Left ventricle myocardium superior (tissue), 1 donor: ENCODE measurements around the gene ZNF276. TPM values are rescaled to one million over a fixed set of nuclear protein-coding genes. Genes with fewer than 3 reads are reported as not detected.
"Not testable (repeated sequence)": the region's sequence is repeated elsewhere in the genome, so short reads cannot be mapped to it uniquely, and the experiment has no call there.

Experiments
- ATAC-seq: fragments of 200-7000 bp; cut with Tn5 transposase; one replicate; pipeline ENCODE4 v1.9.1; 2020; ENCODE audit warnings: mild to moderate bottlenecking, moderate library complexity
- DNase-seq: peaks from one replicate; pipeline ENCODE4 v3.0.0-alpha.2; 2020
- intact Hi-C: fragments of 100-400 bp; cut with micrococcal nuclease; formaldehyde crosslinking; loops from one replicate; pipeline ENCODE4 v1.11.0; 2022
- total RNA-seq: library from RNA; stranded (reverse); fragmentation: NEBNext Ultra II Directional; extraction: Animal tissue kit (Norgen Biotek cat#: 25700); gene quantifications from one replicate; pipeline ENCODE4 v1.2.1, GENCODE V29; 2021
- donor health status: DM: no; HTN: yes; CAD: no; lungs with severe emphysema.

Gene ZNF276
- total RNA-seq, 1 donor from 2014 or later, result 12.2 TPM

DNA sequence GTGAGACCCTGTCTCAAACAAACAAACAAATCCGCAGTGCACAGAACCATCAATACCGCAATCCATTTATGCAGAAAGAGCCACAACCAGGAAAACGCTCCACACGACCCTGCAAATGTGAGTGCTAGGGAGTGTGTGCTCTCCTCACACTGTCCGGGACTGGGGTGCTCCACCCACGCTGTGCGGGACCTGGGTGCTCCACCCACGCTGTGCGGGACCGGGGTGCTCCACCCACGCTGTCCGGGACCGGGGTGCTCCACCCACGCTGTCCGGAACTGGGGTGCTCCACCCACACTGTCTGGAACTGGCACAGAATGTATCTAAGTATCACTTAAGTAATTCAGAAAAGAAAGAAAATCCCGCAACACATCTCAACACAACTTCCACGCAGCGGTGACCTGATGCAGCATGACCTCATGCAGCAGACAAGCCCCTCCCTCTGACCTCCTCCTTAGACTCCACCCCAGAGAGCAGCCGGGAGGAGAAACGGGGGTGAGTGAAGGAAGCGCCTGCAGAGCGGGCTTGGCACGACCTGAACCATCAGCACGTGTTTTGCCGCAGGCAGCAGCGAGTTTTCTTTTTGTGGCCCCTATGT lies 38.5 kb downstream of the ZNF276 start:
- DNase-seq (no peak), ATAC-seq (no peak)
- intact Hi-C loops, result no loop called here

DNA sequence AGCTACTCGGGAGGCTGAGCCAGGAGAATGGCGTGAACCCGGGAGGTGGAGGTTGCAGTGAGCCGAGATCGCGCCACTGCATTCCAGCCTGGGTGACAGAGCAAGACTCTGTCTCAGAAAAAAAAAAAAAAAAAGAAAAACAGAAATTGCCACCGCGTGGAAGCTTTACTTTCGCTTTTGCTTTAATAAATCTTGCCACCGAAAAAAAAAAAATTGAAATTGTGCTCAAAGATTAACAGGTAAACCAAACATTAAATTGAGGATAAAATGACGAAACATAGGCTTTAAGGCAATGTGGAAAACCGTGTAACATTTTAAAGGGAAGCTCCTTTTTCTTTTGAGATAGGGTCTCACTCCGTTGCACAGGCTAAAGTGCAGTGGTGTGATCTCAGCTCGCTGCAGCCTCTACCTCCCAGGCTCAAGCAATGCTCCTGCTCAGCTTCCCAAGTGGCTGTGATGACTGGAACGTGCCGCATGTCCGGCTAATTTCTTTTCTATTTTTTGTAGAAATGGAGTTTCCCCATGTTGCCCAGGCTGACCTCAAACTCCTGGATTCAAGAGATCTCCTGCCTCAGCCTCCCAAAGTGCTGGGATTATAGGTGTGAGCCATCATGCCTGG lies 40.1 kb downstream of the ZNF276 start:
- ATAC-seq, result no peak
- intact Hi-C loops, result no loop called here

DNA sequence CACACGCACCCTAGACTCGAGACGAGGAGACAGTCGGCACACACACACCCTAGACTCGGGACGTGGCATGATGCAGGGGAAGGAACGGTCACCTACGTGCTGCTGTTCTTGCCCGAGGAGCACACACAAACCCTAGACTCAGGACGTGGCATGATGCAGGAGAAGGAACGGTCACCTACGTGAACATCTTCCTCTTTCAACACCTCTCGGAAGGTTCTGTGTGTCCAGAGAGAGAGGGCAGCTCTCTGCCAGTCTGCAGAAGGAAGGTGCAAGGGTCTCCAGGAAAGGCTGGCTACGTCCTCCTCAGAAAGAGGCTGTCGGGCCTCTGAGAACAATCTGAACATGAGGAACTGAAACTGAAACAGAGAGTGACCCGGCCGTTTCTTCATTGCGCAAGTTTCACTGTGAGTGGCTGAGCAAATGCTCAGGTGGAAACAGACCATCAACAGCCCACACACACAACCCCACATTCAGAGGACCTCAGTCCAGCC lies 43.4 kb downstream of the ZNF276 start:
- intact Hi-C loops, result no loop called here
- peak; percentile 53 for ATAC-seq
- peak; percentile 29 for DNase-seq

More for the DNA sequence above, 40.1 kb downstream of the ZNF276 start:
- no peak for DNase-seq

DNA sequence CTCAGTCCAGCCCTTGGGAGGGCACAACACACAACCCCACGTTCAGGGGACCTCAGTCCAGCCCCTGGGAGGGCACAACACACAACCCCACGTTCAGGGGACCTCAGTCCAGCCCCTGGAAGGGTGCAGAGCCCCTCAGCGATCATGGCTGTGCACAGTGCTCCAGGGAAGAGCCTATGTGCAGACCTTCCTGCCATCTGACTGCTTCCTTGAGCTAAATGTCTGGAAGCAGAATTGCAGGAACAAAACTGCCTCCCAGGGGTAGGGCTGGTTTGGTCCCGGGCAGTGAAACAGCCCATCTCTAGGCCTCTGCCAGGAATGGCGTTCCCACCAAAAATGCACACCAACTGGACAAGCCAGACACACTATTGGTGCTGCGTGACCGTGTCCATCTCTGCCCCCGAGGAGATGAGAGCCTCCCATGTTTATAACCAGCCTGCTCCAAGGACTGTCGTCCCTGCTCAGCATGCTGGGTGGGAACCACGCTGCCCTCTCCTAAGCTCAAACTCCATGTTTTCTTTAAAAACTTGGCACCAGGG lies 44.0 kb downstream of the ZNF276 start:
- no peak for DNase-seq
- intact Hi-C loops, result no loop called here
- ATAC-seq, result no peak

DNA sequence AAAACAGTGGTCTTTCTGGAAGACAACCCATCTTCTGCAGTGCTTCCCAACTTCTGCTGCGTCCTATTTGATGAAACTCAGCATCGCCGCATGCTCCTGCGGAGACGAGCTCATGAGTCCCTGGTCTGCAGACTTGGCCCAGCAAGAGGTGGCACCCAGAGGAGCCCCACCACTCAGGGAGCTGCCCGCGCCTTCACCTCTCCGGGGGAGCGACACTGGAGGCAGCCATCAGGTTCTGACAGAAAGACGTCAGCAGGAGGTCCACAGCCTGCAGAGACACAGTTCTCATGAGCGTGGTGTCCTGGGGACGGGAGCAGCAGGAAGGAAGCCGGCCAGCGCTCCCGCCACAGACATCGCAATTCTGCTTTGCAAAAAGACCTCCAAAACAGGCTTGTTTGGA lies 49.0 kb downstream of the ZNF276 start:
- ATAC-seq, result no peak

DNA sequence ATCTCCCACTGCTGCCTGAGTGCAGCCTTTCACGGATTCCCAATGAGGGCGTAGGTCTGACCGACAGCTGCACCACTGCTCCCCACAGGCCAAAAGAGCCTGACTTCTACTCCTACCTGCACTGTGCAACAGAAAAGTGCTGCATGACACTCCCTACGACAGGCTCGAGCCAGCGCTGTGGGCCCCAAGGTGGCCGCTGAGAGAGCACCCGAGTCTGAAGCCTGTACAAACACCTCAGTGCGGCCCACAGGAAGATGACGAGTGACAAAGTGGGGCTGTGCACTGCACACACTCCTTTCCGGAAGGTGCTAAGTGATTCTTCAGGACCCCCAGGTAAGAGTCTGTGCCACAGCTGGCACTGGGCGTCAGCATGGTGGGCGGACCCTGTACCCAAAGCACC lies 53.9 kb downstream of the ZNF276 start:
- no peak for DNase-seq
- intact Hi-C loops, result no loop called here
- ATAC-seq, result no peak

More for the DNA sequence above, 49.0 kb downstream of the ZNF276 start:
- intact Hi-C loops, result no loop called here
- DNase-seq, result no peak

DNA sequence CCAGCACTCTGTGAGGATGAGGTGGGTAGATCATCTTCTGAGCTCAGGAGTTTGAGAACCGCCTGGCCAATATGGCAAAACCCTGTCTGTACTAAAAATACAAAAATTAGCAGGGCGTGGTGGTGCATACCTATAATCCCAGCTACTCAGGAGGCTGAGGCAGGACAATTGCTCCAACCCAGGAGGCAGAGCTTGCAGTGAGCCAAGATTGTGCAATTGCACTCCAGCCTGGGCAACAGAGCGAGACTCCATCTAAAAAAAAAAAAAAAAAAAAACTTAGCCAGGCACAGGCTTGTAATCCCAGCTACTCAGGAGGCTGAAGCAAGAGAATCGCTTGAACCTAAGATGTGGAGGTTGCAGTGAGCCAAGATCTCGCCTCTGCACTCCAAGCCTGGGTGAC lies 56.9 kb downstream of the ZNF276 start:
- intact Hi-C loops, ATAC-seq, DNase-seq: not testable (repeated sequence)

DNA sequence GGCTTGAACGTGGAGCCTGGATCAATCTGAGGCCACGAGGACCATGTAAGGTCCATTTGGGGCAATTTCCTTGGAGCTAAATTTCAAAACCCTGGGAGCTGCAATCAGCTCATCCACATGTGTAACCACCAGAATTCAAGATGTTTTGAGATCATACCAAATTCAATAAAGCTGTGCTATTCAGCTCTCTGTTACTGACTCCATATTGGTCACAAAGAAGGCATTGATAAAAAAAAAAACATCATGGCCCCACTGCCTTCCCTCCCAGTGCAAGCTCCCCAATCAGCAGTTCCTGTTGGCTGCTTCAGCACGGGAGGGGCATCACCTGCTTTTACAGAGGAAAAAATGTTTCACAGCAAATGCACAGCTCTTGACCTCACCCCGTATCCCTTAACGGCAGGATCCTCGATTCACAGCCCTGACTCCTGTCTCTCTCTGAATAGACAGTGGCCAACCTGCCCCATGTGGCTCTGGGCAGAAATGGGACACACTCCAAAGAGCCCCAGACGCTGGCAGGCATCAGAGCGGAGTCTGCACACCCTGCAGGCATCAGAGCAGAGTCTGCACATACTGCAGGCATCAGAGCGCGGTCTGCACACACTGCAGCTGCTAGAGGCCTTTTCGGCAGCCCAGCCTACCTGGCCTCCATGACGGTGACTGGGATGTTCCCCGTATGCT lies 58.0 kb downstream of the ZNF276 start:
- ATAC-seq (no peak), DNase-seq (no peak)

DNA sequence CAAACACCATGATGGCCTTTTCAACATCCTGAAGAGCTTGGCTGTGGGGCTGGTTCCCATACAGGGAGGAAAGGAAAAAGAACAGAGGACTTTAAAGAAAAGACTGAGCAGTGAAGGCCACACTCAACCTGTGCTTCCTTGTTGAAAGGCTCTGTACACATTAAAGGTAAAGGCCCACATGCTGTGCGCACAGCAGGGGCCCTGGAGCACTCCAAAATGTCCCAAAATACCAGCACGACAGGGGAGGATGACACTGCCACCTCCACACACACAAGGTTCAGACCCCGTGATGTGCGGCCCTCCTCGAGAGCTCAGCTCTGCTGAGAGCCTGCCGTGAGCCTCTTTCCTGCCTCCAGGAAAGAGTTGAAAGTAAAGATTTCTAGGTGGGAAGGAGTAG lies 58.6 kb downstream of the ZNF276 start:
- no peak for ATAC-seq
- no peak for DNase-seq
- intact Hi-C loops, result no loop called here

More for the DNA sequence above, 58.0 kb downstream of the ZNF276 start:
- intact Hi-C loops, result no loop called here

DNA sequence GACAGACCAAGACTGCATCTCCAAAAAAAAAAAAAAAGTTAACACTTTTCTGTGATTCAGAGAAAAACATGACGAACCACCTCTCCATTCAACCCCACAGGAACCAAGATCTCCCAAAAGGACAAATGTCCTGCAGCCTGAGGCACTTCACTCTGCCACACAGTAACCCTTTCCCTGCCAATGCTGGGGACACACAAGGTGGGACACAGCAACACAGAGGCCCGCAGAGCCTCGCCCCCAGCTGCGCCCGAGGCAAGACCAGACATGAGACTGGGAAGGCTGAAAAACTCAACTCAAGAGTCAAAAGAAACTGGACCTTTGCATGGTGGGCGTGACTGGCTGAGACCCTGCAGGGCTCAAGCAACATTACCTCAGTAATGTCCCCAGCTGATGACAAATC lies 61.2 kb downstream of the ZNF276 start:
- intact Hi-C loops, result no loop called here
- DNase-seq (no peak), ATAC-seq (no peak)

DNA sequence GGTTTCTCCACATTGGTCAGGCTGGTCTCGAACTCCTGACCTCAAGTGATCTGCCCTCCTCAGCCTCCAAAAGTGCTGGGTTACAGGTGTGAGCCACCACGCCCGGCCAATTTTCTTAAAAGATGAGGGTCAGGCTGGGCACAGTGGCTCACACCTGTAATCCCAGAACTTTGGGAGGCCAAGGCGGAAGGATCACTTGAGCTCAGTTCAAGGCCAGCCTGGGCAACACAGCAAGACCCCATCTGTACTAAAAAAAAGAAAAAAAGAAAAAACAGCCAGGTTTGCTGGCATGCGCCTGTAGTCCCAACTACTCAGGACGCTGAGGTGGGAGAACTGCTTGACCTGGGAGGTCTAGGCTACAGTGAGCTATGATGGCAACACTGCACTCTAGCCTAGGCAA lies 62.6 kb downstream of the ZNF276 start:
- ATAC-seq, intact Hi-C loops, DNase-seq: not testable (repeated sequence)

DNA sequence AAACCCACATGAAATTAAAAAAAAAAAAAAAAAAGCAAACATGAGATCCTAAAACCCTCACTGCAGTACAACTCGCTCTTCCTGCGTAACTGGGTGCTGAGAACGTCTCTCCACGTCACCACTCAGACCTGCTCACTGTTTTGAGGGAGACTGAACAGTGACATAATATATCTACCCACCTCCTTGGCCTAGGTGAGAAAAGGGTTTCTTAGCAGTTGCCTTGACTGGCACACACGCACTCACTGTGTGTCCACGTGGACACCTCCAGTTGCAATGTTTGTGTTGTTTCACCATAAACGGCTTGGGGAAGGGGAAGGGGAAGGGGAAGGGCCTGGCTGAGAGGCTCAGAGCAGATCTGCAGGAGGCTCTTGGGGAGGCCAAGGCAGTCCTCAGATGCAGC lies 63.1 kb downstream of the ZNF276 start:
- intact Hi-C loops, result no loop called here

DNA sequence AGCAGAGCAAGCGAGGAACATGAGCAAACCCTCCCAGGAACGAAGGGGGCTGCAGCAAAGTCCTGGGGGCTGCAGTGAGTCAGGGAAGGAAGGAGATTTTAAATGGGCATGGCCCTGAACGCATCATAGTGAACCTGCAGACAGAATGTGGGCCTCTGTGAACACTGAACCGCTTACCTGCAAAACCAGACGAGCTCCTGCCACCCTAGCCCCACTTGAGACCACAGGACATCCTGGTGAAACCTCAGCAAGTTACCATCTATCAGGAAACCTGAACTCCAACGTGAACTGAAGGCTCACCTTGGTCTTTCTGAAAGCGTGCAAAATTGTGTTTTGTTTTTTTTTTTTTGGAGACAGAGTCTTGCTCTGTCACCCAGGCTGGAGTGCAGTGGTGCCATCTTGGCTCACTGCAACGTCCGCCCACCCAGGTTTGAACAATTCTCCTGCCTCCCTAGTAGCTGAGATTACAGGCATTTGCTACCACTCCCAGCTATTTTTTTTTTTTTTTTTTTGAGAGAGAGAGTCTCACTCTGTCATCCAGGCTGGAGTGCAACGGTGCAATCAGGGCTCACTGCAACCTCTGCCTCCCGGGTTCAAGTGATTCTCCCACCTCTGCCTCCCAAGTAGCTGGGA lies 64.3 kb downstream of the ZNF276 start:
- ATAC-seq (no peak), DNase-seq (no peak)
- intact Hi-C loops, result no loop called here

More for the DNA sequence above, 63.1 kb downstream of the ZNF276 start:
- ATAC-seq (no peak), DNase-seq (no peak)

DNA sequence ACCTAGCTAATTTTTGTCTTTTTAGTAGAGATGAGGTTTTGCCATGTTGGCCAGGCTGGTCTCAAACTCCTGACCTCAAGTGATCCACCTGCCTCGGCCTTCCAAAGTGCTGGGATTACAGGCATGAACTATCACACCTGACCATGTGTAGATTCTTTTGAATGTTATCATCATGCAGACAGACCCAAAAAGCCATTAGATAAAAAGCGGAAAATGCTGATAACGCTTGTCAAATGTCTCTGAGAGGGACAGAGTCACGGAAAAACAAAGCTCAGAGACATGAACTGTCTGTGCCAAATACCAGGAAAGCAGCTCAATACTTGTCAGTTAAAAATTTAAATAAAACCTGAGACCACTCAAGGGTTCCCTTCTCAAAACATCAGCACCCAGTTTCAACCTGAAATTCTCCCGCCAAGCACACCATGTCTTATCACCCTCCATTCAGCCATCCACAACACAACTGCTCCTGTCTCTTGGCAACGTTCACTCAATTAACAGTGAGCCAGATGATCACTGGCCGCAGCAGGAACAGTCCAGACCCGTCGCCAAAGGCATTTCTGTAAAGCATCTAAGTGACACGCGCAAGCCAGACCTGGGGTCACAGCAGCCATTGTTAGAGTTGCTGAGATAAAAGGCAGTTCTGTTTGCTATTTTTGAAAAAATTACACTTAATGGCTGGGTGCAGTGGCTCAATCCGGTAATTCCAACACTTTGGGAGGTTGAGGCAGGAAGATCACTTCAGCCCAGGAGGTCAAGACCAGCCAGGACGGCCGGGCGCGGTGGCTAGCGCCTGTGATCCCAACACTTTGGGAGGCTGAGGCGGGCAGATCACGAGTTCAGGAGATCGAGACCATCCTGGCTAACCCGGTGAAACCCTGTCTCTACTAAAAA lies 65.4 kb downstream of the ZNF276 start:
- DNase-seq (no peak), ATAC-seq (peak; percentile 88)
- intact Hi-C loops, result no loop called here

DNA sequence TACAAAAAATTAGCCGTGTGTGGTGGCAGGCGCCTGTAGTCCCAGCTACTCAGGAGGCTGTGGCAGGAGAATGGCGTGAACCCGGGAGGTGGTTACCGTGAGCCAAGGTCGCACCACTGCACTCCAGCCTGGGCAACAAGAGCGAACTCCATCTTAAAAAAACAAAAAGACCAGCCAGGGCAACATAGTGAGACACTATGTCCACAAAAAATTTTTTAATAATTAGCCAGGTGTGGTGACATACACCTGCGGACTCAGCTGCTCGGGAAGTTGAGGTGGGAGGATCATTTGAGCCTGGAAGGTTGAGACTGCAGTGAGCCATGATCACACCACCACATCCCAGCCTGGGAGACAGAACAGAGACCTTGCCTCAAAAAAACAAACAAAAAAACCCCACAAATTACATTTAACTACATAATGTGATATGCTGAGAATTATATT lies 66.0 kb downstream of the ZNF276 start:
- ATAC-seq, result no peak
- DNase-seq, result no peak
- intact Hi-C loops, result no loop called here
